Right atrium auricular region (tissue), 2 donors: Measurements from ENCODE around the gene KCTD13. TPM values are rescaled to one million over a fixed set of nuclear protein-coding genes. Genes with fewer than 3 reads are reported as not detected.
"Not testable (repeated sequence)": the region's sequence is repeated elsewhere in the genome, so short reads cannot be mapped to it uniquely, and the experiment has no call there.

ENCODE experiments used
- DNase-seq: peaks from one replicate; pipeline ENCODE4 v3.0.0-alpha.2; 2019; ENCODE audit warnings: low spot score
- H3K27ac ChIP-seq, 2 donors: fragments of 200-600 bp; sonication (generic); 1 replicate in 1 of 2; 2 replicates in 1 of 2; pipeline ENCODE4 v1.5.1; 2016 to 2019
- H3K27me3 ChIP-seq, 2 donors: fragments of 200-600 bp; sonication (generic); one replicate each; pipeline versions ENCODE4 v1.5.1 to v1.6.0; 2017 to 2019
- H3K36me3 ChIP-seq: fragments of 200-600 bp; sonication (generic); one replicate; pipeline ENCODE4 v1.5.1; 2016
- H3K4me1 ChIP-seq, 2 donors: fragments of 200-600 bp; sonication (generic); one replicate each; pipeline versions ENCODE4 v1.5.1 to v1.6.0; 2017 to 2019
- H3K4me3 ChIP-seq, 2 donors: fragments of 200-600 bp; sonication (generic); 1 replicate in 1 of 2; 2 replicates in 1 of 2; pipeline ENCODE4 v1.5.1; 2017 to 2019; ENCODE audit warnings: mild to moderate bottlenecking in 1 of 2, moderate library complexity in 1 of 2
- H3K9me3 ChIP-seq, 2 donors: fragments of 200-600 bp; sonication (generic); one replicate each; pipeline ENCODE4 v1.5.1; 2019
- total RNA-seq, 2 donors: library from RNA; depleted of rRNA; stranded (reverse); fragments of >200 nt; gene quantifications; one replicate each; pipeline ENCODE4 v1.1.0, GENCODE V29; 2016
- TF ChIP-seq, protein P1 (sequence below), 2 donors: fragments of 200-600 bp; sonication (generic); IDR thresholded peaks; one replicate each; pipeline ENCODE4 v1.5.1; 2019; ENCODE audit warnings: antibody characterized with exemption in 2 of 2

KCTD13 gene
- total RNA-seq, 2 donors from 2014 or later, result 6.4 to 6.5 TPM

DNA sequence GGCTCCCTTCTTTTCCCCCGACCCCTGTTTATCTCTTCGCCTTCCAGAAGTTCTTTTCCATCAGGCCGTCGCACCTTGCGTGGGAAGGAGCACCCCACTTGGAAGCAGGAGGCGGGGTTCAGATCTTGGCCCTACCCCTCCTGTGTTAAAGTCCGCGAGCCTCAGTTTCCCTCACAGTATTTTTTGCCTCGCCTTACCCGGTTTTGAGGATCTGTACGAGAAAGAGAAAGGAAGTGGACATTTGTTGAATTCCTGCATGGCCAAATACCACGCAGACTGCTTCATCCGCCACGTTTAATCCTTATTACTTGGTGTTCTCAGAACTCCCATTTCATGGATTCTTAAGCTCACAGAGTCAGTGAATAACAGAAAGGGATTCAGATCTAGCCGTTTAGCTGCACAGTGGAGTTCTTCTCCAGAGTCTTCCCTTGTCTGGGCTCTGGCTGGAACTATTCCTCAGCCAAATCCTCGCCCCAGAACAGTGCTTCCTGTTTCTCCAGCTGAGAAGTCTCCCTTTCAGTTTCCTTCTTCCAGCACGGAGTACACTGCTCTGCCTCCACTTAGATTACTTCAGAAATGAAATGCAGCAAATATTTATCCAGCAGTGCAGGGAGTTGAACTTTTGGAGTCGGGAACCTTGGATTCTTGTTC, 36.4 kb upstream of the KCTD13 start:
- Histone ChIP-seq H3K36me3 (no peaks in the 10 kb centered on the region), H3K27me3 (no peaks in the 10 kb centered on the region), H3K9me3 (no peaks in the 10 kb centered on the region), H3K4me1 (peaks cover 0 to 18% of the 10 kb centered on the region in 2 donors), H3K27ac (peak overlapping the region; percentile 93), H3K4me3 (peak overlapping the region; percentile 66 to 80)
- DNase-seq, result no peak
- TF ChIP-seq, protein P1, sequence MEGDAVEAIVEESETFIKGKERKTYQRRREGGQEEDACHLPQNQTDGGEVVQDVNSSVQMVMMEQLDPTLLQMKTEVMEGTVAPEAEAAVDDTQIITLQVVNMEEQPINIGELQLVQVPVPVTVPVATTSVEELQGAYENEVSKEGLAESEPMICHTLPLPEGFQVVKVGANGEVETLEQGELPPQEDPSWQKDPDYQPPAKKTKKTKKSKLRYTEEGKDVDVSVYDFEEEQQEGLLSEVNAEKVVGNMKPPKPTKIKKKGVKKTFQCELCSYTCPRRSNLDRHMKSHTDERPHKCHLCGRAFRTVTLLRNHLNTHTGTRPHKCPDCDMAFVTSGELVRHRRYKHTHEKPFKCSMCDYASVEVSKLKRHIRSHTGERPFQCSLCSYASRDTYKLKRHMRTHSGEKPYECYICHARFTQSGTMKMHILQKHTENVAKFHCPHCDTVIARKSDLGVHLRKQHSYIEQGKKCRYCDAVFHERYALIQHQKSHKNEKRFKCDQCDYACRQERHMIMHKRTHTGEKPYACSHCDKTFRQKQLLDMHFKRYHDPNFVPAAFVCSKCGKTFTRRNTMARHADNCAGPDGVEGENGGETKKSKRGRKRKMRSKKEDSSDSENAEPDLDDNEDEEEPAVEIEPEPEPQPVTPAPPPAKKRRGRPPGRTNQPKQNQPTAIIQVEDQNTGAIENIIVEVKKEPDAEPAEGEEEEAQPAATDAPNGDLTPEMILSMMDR (IDR thresholded peaks at IDR 0.05), result no peak

DNA sequence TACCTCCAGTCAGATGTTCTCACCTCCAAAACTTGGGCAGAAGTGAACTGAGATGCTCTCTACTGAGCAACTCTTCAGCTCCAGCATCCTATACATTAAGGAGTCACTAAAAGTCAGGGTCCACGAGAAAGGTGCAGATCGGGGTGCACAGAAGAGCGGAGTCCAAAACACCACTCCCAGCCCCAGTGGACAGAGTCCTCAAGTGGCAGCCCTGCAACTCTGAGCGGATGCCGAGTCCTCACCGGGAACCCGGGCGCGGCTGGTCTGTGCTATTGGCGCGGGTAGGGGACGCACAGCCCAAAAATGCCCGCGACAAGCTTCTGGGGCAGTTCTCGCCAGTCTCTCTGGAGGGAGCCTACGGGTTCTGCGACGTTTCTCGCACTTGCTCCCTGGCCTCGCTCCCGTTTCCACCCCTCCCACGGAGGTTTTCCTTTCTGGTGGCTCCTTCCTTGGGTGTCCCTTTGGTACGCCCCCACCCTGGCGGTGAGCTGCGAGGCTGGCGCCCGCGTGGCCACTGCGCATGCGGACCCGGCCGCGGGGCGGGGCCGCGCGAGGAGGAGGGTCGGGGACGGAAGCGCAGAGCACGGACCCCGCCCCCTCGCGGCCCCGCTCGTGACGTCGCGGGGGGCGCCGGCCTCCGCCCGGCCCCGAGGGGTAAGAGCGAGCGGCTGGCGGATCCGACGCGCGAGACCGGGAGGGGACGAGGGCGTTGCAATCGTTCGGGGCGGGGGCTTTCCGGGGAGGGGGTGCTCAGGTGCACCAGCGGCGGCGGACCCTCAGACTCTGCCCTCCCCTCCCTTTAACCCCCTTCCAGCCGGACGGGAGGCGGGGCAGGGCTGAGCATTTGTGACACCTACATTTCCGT, 35.7 kb upstream of the KCTD13 start, which contains the start of gene TMEM219:
Gene TMEM219, plus strand, starts transcription at position 601 of the 865 bp plus-strand sequence. CDS start 1,065 bp downstream, outside the sequence.
- TF ChIP-seq, protein P1 (IDR thresholded peaks at IDR 0.05), result peak; percentile 35 to 59
- Histone ChIP-seq H3K27me3 (no peaks in the 10 kb centered on the region), H3K27ac (peak within 1 kb of the TSS; percentile 93), H3K4me3 (peak within 1 kb of the TSS; percentile 66 to 80), H3K36me3 (no peaks in the 10 kb centered on the region), H3K9me3 (no peaks in the 10 kb centered on the region), H3K4me1 (peaks cover 0 to 18% of the 10 kb centered on the region in 2 donors)
- DNase-seq, result peak; percentile 88

GRCh38 chr16:29961127-29961478, 35.1 kb upstream of the KCTD13 start:
- Histone ChIP-seq H3K27me3 (no peaks in the 10 kb centered on the region), H3K4me1 (peaks cover 0 to 18% of the 10 kb centered on the region in 2 donors), H3K4me3 (peak overlapping the region; percentile 66 to 80), H3K9me3 (no peaks in the 10 kb centered on the region), H3K36me3 (no peaks in the 10 kb centered on the region), H3K27ac (peak overlapping the region; percentile 93)
- no peak for DNase-seq
- TF ChIP-seq, protein P1 (IDR thresholded peaks at IDR 0.05), result no peak

GRCh38 chr16:29959821-29960220, 33.8 kb upstream of the KCTD13 start:
- not testable (repeated sequence) for DNase-seq, H3K27me3 ChIP-seq, H3K36me3 ChIP-seq, H3K27ac ChIP-seq, H3K9me3 ChIP-seq, H3K4me3 ChIP-seq
- peaks cover 0 to 18% of the 10 kb centered on the region in 2 donors for H3K4me1 ChIP-seq

DNA sequence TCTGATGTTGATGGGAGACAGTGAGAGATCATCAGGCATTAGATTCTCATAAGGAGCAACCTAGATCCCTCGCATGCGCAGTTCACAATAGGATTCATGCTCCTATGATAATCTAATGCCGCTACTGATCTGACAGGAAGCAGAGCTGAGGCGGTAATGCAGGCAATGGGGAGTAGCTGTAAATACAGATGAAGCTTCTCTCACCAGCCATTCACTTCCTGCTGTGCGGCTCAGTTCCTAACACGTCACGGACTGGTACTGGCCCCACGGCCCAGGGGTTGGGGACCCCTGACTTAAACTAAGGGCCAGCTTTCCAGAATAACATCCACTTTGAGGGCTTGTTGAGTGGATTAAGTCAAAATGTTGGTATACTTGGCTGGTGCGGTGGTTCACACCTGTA, 33.3 kb upstream of the KCTD13 start:
- Histone ChIP-seq H3K9me3 (no peaks in the 10 kb centered on the region), H3K4me3 (no peak overlapping the region), H3K27ac (no peak overlapping the region), H3K4me1 (peaks cover 0 to 18% of the 10 kb centered on the region in 2 donors), H3K27me3 (no peaks in the 10 kb centered on the region), H3K36me3 (no peaks in the 10 kb centered on the region)
- DNase-seq, result no peak
- TF ChIP-seq, protein P1 (IDR thresholded peaks at IDR 0.05), result no peak

GRCh38 chr16:29958756-29959155, 32.7 kb upstream of the KCTD13 start:
- Histone ChIP-seq H3K4me1 (peaks cover 0 to 18% of the 10 kb centered on the region in 2 donors), H3K27me3 (no peaks in the 10 kb centered on the region), H3K36me3 (no peaks in the 10 kb centered on the region), H3K9me3 (no peaks in the 10 kb centered on the region), H3K27ac (no peak overlapping the region), H3K4me3 (no peak overlapping the region)
- DNase-seq, result no peak
- TF ChIP-seq, protein P1 (IDR thresholded peaks at IDR 0.05), result no peak
